Activated naive CD4-positive, alpha-beta T cell treated with anti-CD3 and anti-CD28 coated beads for 36 hours (primary cell): ENCODE measurements around the gene LMX1B. TPM values are rescaled to one million over a fixed set of nuclear protein-coding genes. Genes with fewer than 3 reads are reported as not detected.

Experiments
- CTCF ChIA-PET: fragments of 350-600 bp; sonication (Branson Sonifier 250); formaldehyde crosslinking; loops from one replicate; lab custom pipeline; 2021; ENCODE audit warnings: antibody characterized with exemption; lab: Charles Lee
- DNase-seq: peaks from one replicate; pipeline ENCODE4 v3.0.0-alpha.2; 2020
- H3K27ac Mint-ChIP-seq: one replicate; pipeline ENCODE4 v1.8.0; 2021; ENCODE audit warnings: mild to moderate bottlenecking, mixed read lengths
- H3K27me3 Mint-ChIP-seq: one replicate; pipeline ENCODE4 v1.8.0; 2021; ENCODE audit warnings: low read depth, mixed read lengths
- H3K36me3 Mint-ChIP-seq: one replicate; pipeline ENCODE4 v1.8.0; 2021; ENCODE audit warnings: low read depth, mixed read lengths
- H3K4me1 Mint-ChIP-seq: one replicate; pipeline ENCODE4 v1.8.0; 2021; ENCODE audit warnings: low read depth, mixed read lengths
- H3K4me3 Mint-ChIP-seq: one replicate; pipeline ENCODE4 v1.8.0; 2021; ENCODE audit warnings: mild to moderate bottlenecking, moderate library complexity, mixed read lengths
- H3K9me3 Mint-ChIP-seq: one replicate; pipeline ENCODE4 v1.8.0; 2021; ENCODE audit warnings: mixed read lengths
- intact Hi-C: fragments of 100-400 bp; cut with micrococcal nuclease; formaldehyde crosslinking; loops from one replicate; pipeline ENCODE4 v1.15.1; 2023
- total RNA-seq, 2 experiments: library from RNA; stranded (reverse); gene quantifications; one replicate each; pipeline ENCODE4 v1.2.3, GENCODE V29; 2021

LMX1B gene
- total RNA-seq, 2 experiments from 2014 or later, result not detected

- Mint-ChIP-seq H3K4me1 (no peaks in the 10 kb centered on the region), H3K4me3 (no peak overlapping the region), H3K9me3 (no peaks in the 10 kb centered on the region), H3K27ac (no peak overlapping the region), H3K27me3 (peaks cover 6% of the 10 kb centered on the region), H3K36me3 (no peaks in the 10 kb centered on the region)
- CTCF ChIA-PET, result interaction anchor here (0.8 to 1.3 kb wide), 3 partner anchors 8 to 85 kb away, joined by 3 to 6 read pairs (median 3); no protein-coding TSS in a partner anchor
- DNase-seq, result no peak
- intact Hi-C loops, result no loop called here
These were observed 80.7 kb downstream of the LMX1B start for GRCh38 chr9:126694206-126695081.

GRCh38 chr9:126695186-126695585 is 81.5 kb downstream of the LMX1B start:
- no peaks in the 10 kb centered on the region for H3K36me3 Mint-ChIP-seq

GRCh38 chr9:126695701-126696400 is 82.1 kb downstream of the LMX1B start:
- Mint-ChIP-seq H3K9me3 (no peaks in the 10 kb centered on the region), H3K27me3 (no peaks in the 10 kb centered on the region), H3K4me3 (no peak overlapping the region), H3K27ac (no peak overlapping the region), H3K4me1 (no peaks in the 10 kb centered on the region), H3K36me3 (no peaks in the 10 kb centered on the region)
- intact Hi-C loops, result no loop called here
- DNase-seq, result no peak
- CTCF ChIA-PET, result no interaction called here

More at GRCh38 chr9:126695186-126695585, 81.5 kb downstream of the LMX1B start:
- CTCF ChIA-PET, result interaction anchor here (0.8 to 0.9 kb wide), 2 partner anchors 9 to 85 kb away, joined by 3 read pairs; no protein-coding TSS in a partner anchor
- Mint-ChIP-seq H3K9me3 (no peaks in the 10 kb centered on the region), H3K4me1 (no peaks in the 10 kb centered on the region), H3K27ac (no peak overlapping the region), H3K27me3 (peaks cover 2% of the 10 kb centered on the region), H3K4me3 (no peak overlapping the region)
- intact Hi-C loops, result no loop called here
- no peak for DNase-seq

GRCh38 chr9:126696401-126697145 is 82.8 kb downstream of the LMX1B start:
- intact Hi-C loops, result no loop called here
- H3K4me1 Mint-ChIP-seq, result no peaks in the 10 kb centered on the region

GRCh38 chr9:126697330-126697729 is 83.6 kb downstream of the LMX1B start:
- Mint-ChIP-seq H3K9me3 (no peaks in the 10 kb centered on the region), H3K27ac (no peak overlapping the region), H3K4me1 (no peaks in the 10 kb centered on the region), H3K27me3 (no peaks in the 10 kb centered on the region), H3K4me3 (no peak overlapping the region), H3K36me3 (no peaks in the 10 kb centered on the region)
- no peak for DNase-seq
- CTCF ChIA-PET, result interaction anchor here (0.8 kb wide), 1 partner anchor 9 kb away, joined by 3 read pairs; no protein-coding TSS in a partner anchor
- intact Hi-C loops, result no loop called here

More at GRCh38 chr9:126696401-126697145, 82.8 kb downstream of the LMX1B start:
- Mint-ChIP-seq H3K27me3 (no peaks in the 10 kb centered on the region), H3K9me3 (no peaks in the 10 kb centered on the region), H3K27ac (no peak overlapping the region), H3K36me3 (no peaks in the 10 kb centered on the region), H3K4me3 (no peak overlapping the region)
- CTCF ChIA-PET, result interaction anchor here (0.8 kb wide), 1 partner anchor 10 kb away, joined by 3 read pairs; no protein-coding TSS in a partner anchor
- DNase-seq, result no peak

- no peak for DNase-seq
- Mint-ChIP-seq H3K9me3 (no peaks in the 10 kb centered on the region), H3K4me1 (no peaks in the 10 kb centered on the region), H3K4me3 (no peak overlapping the region), H3K36me3 (no peaks in the 10 kb centered on the region), H3K27ac (no peak overlapping the region), H3K27me3 (no peaks in the 10 kb centered on the region)
- intact Hi-C loops, result no loop called here
- CTCF ChIA-PET, result interaction anchor here (10.9 kb wide), 1 partner anchor 82 kb away, joined by 296 read pairs; no protein-coding TSS in a partner anchor
These were observed 84.5 kb downstream of the LMX1B start for GRCh38 chr9:126698251-126698650.

GRCh38 chr9:126698756-126699155 is 85.0 kb downstream of the LMX1B start:
- Mint-ChIP-seq H3K4me3 (no peak overlapping the region), H3K9me3 (no peaks in the 10 kb centered on the region), H3K27ac (no peak overlapping the region), H3K36me3 (no peaks in the 10 kb centered on the region), H3K4me1 (no peaks in the 10 kb centered on the region), H3K27me3 (peaks cover 3% of the 10 kb centered on the region)
- CTCF ChIA-PET, result interaction anchor here (10.9 kb wide), 1 partner anchor 82 kb away, joined by 296 read pairs; no protein-coding TSS in a partner anchor
- DNase-seq, result no peak
- intact Hi-C loops, result no loop called here

GRCh38 chr9:126699401-126699881 is 85.7 kb downstream of the LMX1B start:
- intact Hi-C loops, result no loop called here
- no peak for DNase-seq
- CTCF ChIA-PET, result interaction anchor here (10.9 kb wide), 1 partner anchor 81 kb away, joined by 296 read pairs; no protein-coding TSS in a partner anchor
- H3K27ac Mint-ChIP-seq, result no peak overlapping the region
- no peaks in the 10 kb centered on the region for H3K9me3 Mint-ChIP-seq
- no peaks in the 10 kb centered on the region for H3K36me3 Mint-ChIP-seq
- peaks cover 9% of the 10 kb centered on the region for H3K27me3 Mint-ChIP-seq
- no peak overlapping the region for H3K4me3 Mint-ChIP-seq
- peaks cover 2% of the 10 kb centered on the region for H3K4me1 Mint-ChIP-seq

- Mint-ChIP-seq H3K36me3 (no peaks in the 10 kb centered on the region), H3K9me3 (no peaks in the 10 kb centered on the region), H3K4me1 (peaks cover 10% of the 10 kb centered on the region), H3K27me3 (peaks cover 15% of the 10 kb centered on the region), H3K4me3 (no peak overlapping the region), H3K27ac (no peak overlapping the region)
- CTCF ChIA-PET, result interaction anchor here (10.9 kb wide), 1 partner anchor 80 kb away, joined by 296 read pairs; no protein-coding TSS in a partner anchor
- intact Hi-C loops, result no loop called here
- no peak for DNase-seq
These were observed 86.6 kb downstream of the LMX1B start for GRCh38 chr9:126700296-126700695.

- Mint-ChIP-seq H3K4me1 (peaks cover 14% of the 10 kb centered on the region), H3K27ac (no peak overlapping the region), H3K9me3 (no peaks in the 10 kb centered on the region), H3K4me3 (no peak overlapping the region), H3K27me3 (peaks cover 17% of the 10 kb centered on the region), H3K36me3 (no peaks in the 10 kb centered on the region)
- CTCF ChIA-PET, result interaction anchor here (1.3 to 10.9 kb wide), 6 partner anchors 11 to 79 kb away, joined by 3 to 296 read pairs (median 8); no protein-coding TSS in a partner anchor
- intact Hi-C loops, result no loop called here
- DNase-seq, result no peak
These were observed 87.4 kb downstream of the LMX1B start for GRCh38 chr9:126700903-126701812.

- intact Hi-C loops, result loop anchor here (1.0 kb wide), 1 partner anchor 90 kb away; no protein-coding TSS in a partner anchor
- DNase-seq, result no peak
- H3K27me3 Mint-ChIP-seq, result peaks cover 17% of the 10 kb centered on the region
- no peak overlapping the region for H3K27ac Mint-ChIP-seq
- peaks cover 14% of the 10 kb centered on the region for H3K4me1 Mint-ChIP-seq
- no peak overlapping the region for H3K4me3 Mint-ChIP-seq
- H3K36me3 Mint-ChIP-seq, result no peaks in the 10 kb centered on the region
- CTCF ChIA-PET, result interaction anchor here (1.3 to 10.9 kb wide), 8 partner anchors 8 to 92 kb away, joined by 3 to 296 read pairs (median 6); no protein-coding TSS in a partner anchor
- no peaks in the 10 kb centered on the region for H3K9me3 Mint-ChIP-seq
These were observed 88.0 kb downstream of the LMX1B start for GRCh38 chr9:126701813-126702140.
